RCC 7860 (cell line): ENCODE measurements around the gene TNKS1BP1.
"Not testable (repeated sequence)": the region's sequence is repeated elsewhere in the genome, so short reads cannot be mapped to it uniquely, and the experiment has no call there.

Source experiments
- DNase-seq: peaks from one replicate; pipeline ENCODE4 v3.0.0-alpha.2; 2015; ENCODE audit warnings: low spot score
- FAIRE-seq: peaks from 2 replicates; lab custom pipeline; 2012; peaks lifted over from hg19 to GRCh38; lab: Jason Lieb, UNC

Gene TNKS1BP1

GRCh38 chr11:57353852-57354251 lies 29.1 kb upstream of the TNKS1BP1 start:
- no peak for FAIRE-seq
- DNase-seq, result no peak

GRCh38 chr11:57353446-57353845 lies 28.7 kb upstream of the TNKS1BP1 start:
- no peak for DNase-seq
- FAIRE-seq, result no peak

- DNase-seq (no peak), FAIRE-seq (no peak)
Observed at GRCh38 chr11:57353036-57353435, 28.3 kb upstream of the TNKS1BP1 start.

- FAIRE-seq, result no peak
- DNase-seq, result peak; percentile 48
Observed at GRCh38 chr11:57349491-57350274, 24.9 kb upstream of the TNKS1BP1 start.

GRCh38 chr11:57348636-57349313 lies 24.0 kb upstream of the TNKS1BP1 start:
- no peak for FAIRE-seq

GRCh38 chr11:57348052-57348451 lies 23.3 kb upstream of the TNKS1BP1 start:
- no peak for FAIRE-seq
- no peak for DNase-seq

More at GRCh38 chr11:57348636-57349313, 24.0 kb upstream of the TNKS1BP1 start:
- DNase-seq, result peak; percentile 25

- no peak for DNase-seq
- no peak for FAIRE-seq
Observed at GRCh38 chr11:57347336-57347735, 22.6 kb upstream of the TNKS1BP1 start.

- FAIRE-seq (no peak), DNase-seq (peak; percentile 47)
Observed at GRCh38 chr11:57345555-57346211, 20.9 kb upstream of the TNKS1BP1 start.

GRCh38 chr11:57344826-57345225 lies 20.1 kb upstream of the TNKS1BP1 start:
- DNase-seq, result no peak
- FAIRE-seq, result no peak

- DNase-seq (no peak), FAIRE-seq (no peak)
Observed at GRCh38 chr11:57343825-57344224, 19.1 kb upstream of the TNKS1BP1 start.

GRCh38 chr11:57342702-57343101 lies 17.9 kb upstream of the TNKS1BP1 start:
- DNase-seq (no peak), FAIRE-seq (no peak)

GRCh38 chr11:57341250-57341808 lies 16.6 kb upstream of the TNKS1BP1 start:
- FAIRE-seq, result no peak
- DNase-seq, result no peak

- DNase-seq (no peak), FAIRE-seq (no peak)
Observed at GRCh38 chr11:57340039-57340615, 15.4 kb upstream of the TNKS1BP1 start.

- DNase-seq (no peak), FAIRE-seq (no peak)
Observed at GRCh38 chr11:57339328-57339727, 14.6 kb upstream of the TNKS1BP1 start.

GRCh38 chr11:57338142-57338541 lies 13.4 kb upstream of the TNKS1BP1 start, which contains the start of gene P2RX3:
Gene P2RX3, plus strand, starts transcription at chr11:57338352. Its CDS starts 199 bp downstream, at chr11:57338551.
- DNase-seq, result no peak
- no peak for FAIRE-seq

GRCh38 chr11:57336856-57337255 lies 12.1 kb upstream of the TNKS1BP1 start:
- not testable (repeated sequence) for DNase-seq, FAIRE-seq

GRCh38 chr11:57336111-57336666 lies 11.4 kb upstream of the TNKS1BP1 start:
- FAIRE-seq, result no peak
- no peak for DNase-seq

GRCh38 chr11:57335343-57336110 lies 10.8 kb upstream of the TNKS1BP1 start, which contains the start of gene SSRP1:
Gene SSRP1, minus strand, starts transcription at chr11:57335892. Its CDS starts 771 bp downstream, at chr11:57335121.
- DNase-seq (peak; percentile 69), FAIRE-seq (no peak)

- FAIRE-seq (no peak), DNase-seq (no peak)
Observed at GRCh38 chr11:57335023-57335342, 10.2 kb upstream of the TNKS1BP1 start.
